Endothelial cell (in vitro differentiated cells): Measurements from ENCODE around the gene ALDH3A1. TPM values are rescaled to one million over a fixed set of nuclear protein-coding genes. Genes with fewer than 3 reads are reported as not detected.
"Not testable (repeated sequence)": the region's sequence is repeated elsewhere in the genome, so short reads cannot be mapped to it uniquely, and the experiment has no call there.

ENCODE experiments used
- DNase-seq: peaks from one replicate; pipeline ENCODE4 v3.0.0; 2021; ENCODE audit warnings: low spot score
- H3K27ac Mint-ChIP-seq: one replicate; pipeline ENCODE4 v1.8.0; 2021; ENCODE audit warnings: mixed read lengths, inconsistent platforms; ENCODE audit not compliant: unreplicated experiment
- H3K27me3 Mint-ChIP-seq: one replicate; pipeline ENCODE4 v1.8.0; 2021; ENCODE audit warnings: mild to moderate bottlenecking, moderate library complexity, mixed read lengths, inconsistent platforms; ENCODE audit not compliant: unreplicated experiment
- H3K36me3 Mint-ChIP-seq: one replicate; pipeline ENCODE4 v1.8.0; 2021; ENCODE audit warnings: mild to moderate bottlenecking, low read depth, mixed read lengths, inconsistent platforms; ENCODE audit not compliant: unreplicated experiment
- H3K4me1 Mint-ChIP-seq: one replicate; pipeline ENCODE4 v1.8.0; 2021; ENCODE audit warnings: mild to moderate bottlenecking, mixed read lengths, inconsistent platforms; ENCODE audit not compliant: unreplicated experiment
- H3K4me3 Mint-ChIP-seq: one replicate; pipeline ENCODE4 v1.8.0; 2021; ENCODE audit warnings: mild to moderate bottlenecking, mixed read lengths, inconsistent platforms; ENCODE audit not compliant: unreplicated experiment
- H3K9me3 Mint-ChIP-seq: one replicate; pipeline ENCODE4 v1.8.0; 2021; ENCODE audit warnings: mixed read lengths, inconsistent platforms; ENCODE audit not compliant: unreplicated experiment
- CTCF ChIP-seq: fragments of 200-600 bp; sonication (generic); IDR thresholded peaks from one replicate; pipeline ENCODE4 v1.5.0; 2021; ENCODE audit warnings: antibody characterized with exemption; ENCODE audit not compliant: unreplicated experiment
- total RNA-seq: library from RNA; stranded (reverse); fragmentation: NEBNext Ultra II Directional; extraction: Animal tissue kit (Norgen Biotek cat#: 25700); gene quantifications from one replicate; pipeline ENCODE4 v1.2.1, GENCODE V29; 2021; ENCODE audit not compliant: unreplicated experiment

The ALDH3A1 gene
- total RNA-seq, 1 donor from 2014 or later = 0.31 TPM

GRCh38 chr17:19766016-19766415, 17.9 kb upstream of the ALDH3A1 start:
- DNase-seq = no peak
- Mint-ChIP-seq H3K4me1 (peaks cover 4% of the 10 kb centered on the region), H3K36me3 (peaks cover 2% of the 10 kb centered on the region), H3K27ac (no peak overlapping the region), H3K27me3 (peaks cover 4% of the 10 kb centered on the region), H3K9me3 (no peaks in the 10 kb centered on the region), H3K4me3 (no peak overlapping the region)
- TF ChIP-seq CTCF = no peak

GRCh38 chr17:19763991-19764390, 15.9 kb upstream of the ALDH3A1 start:
- DNase-seq, H3K27ac Mint-ChIP-seq, H3K36me3 Mint-ChIP-seq, H3K27me3 Mint-ChIP-seq, H3K4me3 Mint-ChIP-seq, H3K4me1 Mint-ChIP-seq, H3K9me3 Mint-ChIP-seq: not testable (repeated sequence)

GRCh38 chr17:19763416-19763815, 15.3 kb upstream of the ALDH3A1 start:
- H3K4me3 Mint-ChIP-seq = no peak overlapping the region
- no peak overlapping the region for H3K27ac Mint-ChIP-seq
- TF ChIP-seq CTCF = no peak
- peaks cover 6% of the 10 kb centered on the region for H3K27me3 Mint-ChIP-seq
- no peaks in the 10 kb centered on the region for H3K36me3 Mint-ChIP-seq
- no peak for DNase-seq
- H3K4me1 Mint-ChIP-seq = no peaks in the 10 kb centered on the region
- H3K9me3 Mint-ChIP-seq = no peaks in the 10 kb centered on the region

- DNase-seq = peak; percentile 88
- TF ChIP-seq CTCF = peak; percentile 71
- Mint-ChIP-seq H3K36me3 (no peaks in the 10 kb centered on the region), H3K4me1 (no peaks in the 10 kb centered on the region), H3K27me3 (peaks cover 6% of the 10 kb centered on the region), H3K9me3 (no peaks in the 10 kb centered on the region), H3K27ac (no peak overlapping the region), H3K4me3 (no peak overlapping the region)
These were observed 14.4 kb upstream of the ALDH3A1 start for GRCh38 chr17:19762515-19762961.

- Mint-ChIP-seq H3K4me1 (peaks cover 8% of the 10 kb centered on the region), H3K9me3 (no peaks in the 10 kb centered on the region), H3K27ac (no peak overlapping the region), H3K4me3 (no peak overlapping the region), H3K36me3 (no peaks in the 10 kb centered on the region), H3K27me3 (peaks cover 6% of the 10 kb centered on the region)
- TF ChIP-seq CTCF = no peak
- DNase-seq = no peak
These were observed 12.6 kb upstream of the ALDH3A1 start for GRCh38 chr17:19760746-19761145.
